Tibial nerve (tissue), 4 donors: ENCODE data around the gene GMDS.

ENCODE experiments used
- CTCF ChIP-seq, 5 experiments: fragments of 200-600 bp in 3 of 5; fragments of 450-650 bp in 2 of 5; sonication (generic) in 3 of 5; IDR thresholded peaks; one replicate each; pipeline ENCODE4 v1.5.1; 2016 to 2019; ENCODE audit warnings: antibody characterized with exemption in 5 of 5, mild to moderate bottlenecking in 3 of 5, moderate library complexity in 2 of 5
- EP300 ChIP-seq, 2 donors: sonication (generic); formaldehyde crosslinking; IDR thresholded peaks; one replicate each; pipeline ENCODE4 v1.6.1; 2017; ENCODE audit warnings: antibody characterized with exemption in 2 of 2, mild to moderate bottlenecking in 1 of 2

GRCh38 chr6:1765160-1765903 is 480.1 kb downstream of the GMDS start:
- no peak for TF ChIP-seq CTCF (IDR thresholded peaks at IDR 0.05)
- TF ChIP-seq EP300 (IDR thresholded peaks at IDR 0.05), result no peak
